A673 (cell line): ENCODE data around the gene MRPS18A. TPM values are rescaled to one million over a fixed set of nuclear protein-coding genes. Genes with fewer than 3 reads are reported as not detected.

Experiments used
- BruUV-seq: library from RNA; stranded (reverse); fragments of 400-500 nt; replicated peaks from 2 replicates; lab custom pipeline; 2021; lab: Mats Ljungman, UMichigan
- CTCF ChIA-PET: fragments of 300-600 bp; sonication (Branson Sonifier 250); formaldehyde crosslinking; loops from one replicate; lab custom pipeline; 2022; ENCODE audit warnings: antibody characterized with exemption; lab: Charles Lee
- POLR2A ChIA-PET: fragments of 300-600 bp; sonication (Branson Sonifier 250); formaldehyde crosslinking; loops from one replicate; lab custom pipeline; 2022; ENCODE audit warnings: antibody characterized with exemption; ENCODE audit not compliant: low non-redundant PET; lab: Charles Lee
- DNase-seq: peaks from one replicate; pipeline ENCODE4 v3.0.0-alpha.2; 2015; ENCODE audit warnings: low spot score
- H3K27ac ChIP-seq: fragments of 200-600 bp; sonication (generic); 2 replicates; pipeline ENCODE4 v1.5.1; 2016; ENCODE audit warnings: mixed run types, low read depth, mild to moderate bottlenecking, mixed read lengths, antibody characterized with exemption, low read length; ENCODE audit not compliant: poor library complexity, severe bottlenecking
- H3K27me3 ChIP-seq: fragments of 200-600 bp; sonication (generic); replicated peaks from 2 replicates; pipeline ENCODE4 v1.6.1; 2017; ENCODE audit warnings: mixed run types, low read depth, mild to moderate bottlenecking, mixed read lengths, antibody characterized with exemption, low read length; ENCODE audit not compliant: insufficient read depth, poor library complexity
- H3K36me3 ChIP-seq: fragments of 200-600 bp; sonication (generic); 2 replicates; pipeline ENCODE4 v1.6.1; 2016; ENCODE audit warnings: mixed run types, mild to moderate bottlenecking, mixed read lengths, antibody characterized with exemption, low read length; ENCODE audit not compliant: insufficient read depth, poor library complexity, severe bottlenecking
- H3K4me1 ChIP-seq: fragments of 200-600 bp; sonication (generic); 2 replicates; pipeline ENCODE4 v1.6.1; 2017; ENCODE audit warnings: mixed run types, mild to moderate bottlenecking, mixed read lengths, antibody characterized with exemption, low read length; ENCODE audit not compliant: insufficient read depth, poor library complexity, severe bottlenecking
- H3K4me3 ChIP-seq: fragments of 200-600 bp; sonication (generic); 2 replicates; pipeline ENCODE4 v1.5.1; 2016; ENCODE audit warnings: low read depth, mixed run types, mild to moderate bottlenecking, mixed read lengths, low read length; ENCODE audit not compliant: poor library complexity, severe bottlenecking
- H3K9me3 ChIP-seq: fragments of 200-600 bp; sonication (generic); 2 replicates; pipeline ENCODE4 v1.6.1; 2016; ENCODE audit warnings: mixed run types, low read depth, mild to moderate bottlenecking, mixed read lengths, antibody characterized with exemption, low read length; ENCODE audit not compliant: poor library complexity, severe bottlenecking
- CTCF ChIP-seq: fragments of 300-800, 200-600 bp; sonication (generic); conservative IDR thresholded peaks from 2 replicates; pipeline ENCODE4 v1.5.1; 2017; ENCODE audit warnings: low read depth, mild to moderate bottlenecking, antibody characterized with exemption, low read length, moderate library complexity, mixed read lengths
- EZH2 ChIP-seq: fragments of 200-600 bp; sonication (generic); IDR thresholded peaks from 2 replicates; pipeline ENCODE4 v1.6.1; 2017; ENCODE audit warnings: borderline replicate concordance, low read depth, mild to moderate bottlenecking, mixed read lengths, antibody characterized with exemption, low read length; ENCODE audit not compliant: poor library complexity, severe bottlenecking
- intact Hi-C: fragments of 100-400 bp; cut with micrococcal nuclease; formaldehyde crosslinking; loops from one replicate; pipeline ENCODE4 v1.10.0; 2022; ENCODE audit not compliant: unreplicated experiment
- total RNA-seq: library from RNA; stranded (reverse); gene quantifications from 2 replicates; pipeline ENCODE4 v1.2.3, GENCODE V29; 2021

MRPS18A gene
- total RNA-seq, 1 experiment from 2014 or later = 64.6 TPM

- no peak for TF ChIP-seq CTCF
- TF ChIP-seq EZH2 = no peak
- H3K27ac ChIP-seq = no peak overlapping the region
- no peak for DNase-seq
- H3K4me1 ChIP-seq = peaks cover 25% of the 10 kb centered on the region
- no peak overlapping the region for H3K4me3 ChIP-seq
- POLR2A ChIA-PET = no interaction called here
- CTCF ChIA-PET = no interaction called here
- no peaks in the 10 kb centered on the region for H3K36me3 ChIP-seq
- intact Hi-C loops = no loop called here
- no TSS peak for BruUV-seq
- no peaks in the 10 kb centered on the region for H3K9me3 ChIP-seq
- no peaks in the 10 kb centered on the region for H3K27me3 ChIP-seq
Measured at GRCh38 chr6:43699564-43700186, 12.1 kb upstream of the MRPS18A start.

- H3K27me3 ChIP-seq = no peaks in the 10 kb centered on the region
- no peaks in the 10 kb centered on the region for H3K36me3 ChIP-seq
- ChIA-PET CTCF (interaction anchor here (0.7 kb wide), 1 partner anchor 22 kb away, joined by 3 read pairs; no protein-coding TSS in a partner anchor), POLR2A (no interaction called here)
- intact Hi-C loops = no loop called here
- no peaks in the 10 kb centered on the region for H3K9me3 ChIP-seq
- no peak overlapping the region for H3K4me3 ChIP-seq
- no peak overlapping the region for H3K27ac ChIP-seq
- no TSS peak for BruUV-seq
- peaks cover 24% of the 10 kb centered on the region for H3K4me1 ChIP-seq
- TF ChIP-seq EZH2 (no peak), CTCF (no peak)
- no peak for DNase-seq
Measured at GRCh38 chr6:43698584-43699349, 11.2 kb upstream of the MRPS18A start.

GRCh38 chr6:43697421-43697820, 9.8 kb upstream of the MRPS18A start:
- intact Hi-C loops = no loop called here
- Histone ChIP-seq H3K27me3 (no peaks in the 10 kb centered on the region), H3K27ac (no peak overlapping the region), H3K9me3 (no peaks in the 10 kb centered on the region), H3K4me3 (no peak overlapping the region), H3K4me1 (peaks cover 11% of the 10 kb centered on the region), H3K36me3 (no peaks in the 10 kb centered on the region)
- POLR2A ChIA-PET = no interaction called here
- TF ChIP-seq CTCF = no peak
- TF ChIP-seq EZH2 = no peak
- no peak for DNase-seq
- CTCF ChIA-PET = no interaction called here
- no TSS peak for BruUV-seq
